HTERT RPE-1 (cell line): ENCODE data around the gene RPUSD1.
"Not testable (repeated sequence)": the region's sequence is repeated elsewhere in the genome, so short reads cannot be mapped to it uniquely, and the experiment has no call there.

Experiments used
- in situ Hi-C: fragments of 300-500 bp; cut with MboI; formaldehyde crosslinking; loops from 4 replicates; pipeline ENCODE4 v1.14.3; 2020; ENCODE audit warnings: low sequenced_read_pairs

Gene RPUSD1

GRCh38 chr16:785563-786535 lies 2.3 kb downstream of the RPUSD1 start:
- in situ Hi-C loops: no loop called here

- in situ Hi-C loops: no loop called here
Observed at GRCh38 chr16:784431-784830, 3.8 kb downstream of the RPUSD1 start.

GRCh38 chr16:783404-784161 lies 4.6 kb downstream of the RPUSD1 start:
- in situ Hi-C loops: no loop called here

- in situ Hi-C loops: no loop called here
Observed at GRCh38 chr16:782766-783403, 5.3 kb downstream of the RPUSD1 start.

GRCh38 chr16:782258-782657 lies 5.9 kb downstream of the RPUSD1 start:
- in situ Hi-C loops: no loop called here

GRCh38 chr16:781346-782010 lies 6.7 kb downstream of the RPUSD1 start:
- in situ Hi-C loops: no loop called here

- in situ Hi-C loops: no loop called here
Observed at GRCh38 chr16:780296-780695, 7.9 kb downstream of the RPUSD1 start.

- in situ Hi-C loops: no loop called here
Observed at GRCh38 chr16:779561-779960, 8.6 kb downstream of the RPUSD1 start.

- in situ Hi-C loops: no loop called here
Observed at GRCh38 chr16:778909-779527, 9.2 kb downstream of the RPUSD1 start.

GRCh38 chr16:778447-778846 lies 9.7 kb downstream of the RPUSD1 start:
- in situ Hi-C loops: no loop called here

- in situ Hi-C loops: no loop called here
Observed at GRCh38 chr16:777826-778225, 10.4 kb downstream of the RPUSD1 start.

- in situ Hi-C loops: no loop called here
Observed at GRCh38 chr16:776824-777223, 11.4 kb downstream of the RPUSD1 start.

GRCh38 chr16:776298-776697 lies 11.9 kb downstream of the RPUSD1 start:
- in situ Hi-C loops: not testable (repeated sequence)

GRCh38 chr16:775236-775796 lies 12.9 kb downstream of the RPUSD1 start:
- in situ Hi-C loops: no loop called here

GRCh38 chr16:774086-775001 lies 13.8 kb downstream of the RPUSD1 start:
- in situ Hi-C loops: no loop called here

- in situ Hi-C loops: no loop called here
Observed at GRCh38 chr16:772959-773358, 15.2 kb downstream of the RPUSD1 start.

GRCh38 chr16:770411-770810 lies 17.8 kb downstream of the RPUSD1 start:
- in situ Hi-C loops: no loop called here

GRCh38 chr16:769934-770333 lies 18.2 kb downstream of the RPUSD1 start:
- in situ Hi-C loops: no loop called here

GRCh38 chr16:769184-769784 lies 18.9 kb downstream of the RPUSD1 start:
- in situ Hi-C loops: no loop called here
